Measurements from ENCODE around the gene TNFAIP2. TPM values are rescaled to one million over a fixed set of nuclear protein-coding genes. Genes with fewer than 3 reads are reported as not detected.

Gene TNFAIP2
- polyA plus RNA-seq, 3 donors, result 29.9 to 42.4 (median 34.5) TPM

- DNase-seq, result no peak
These were observed 11.1 kb downstream of the TNFAIP2 start for GRCh38 chr14:103134405-103134804.

- DNase-seq, result no peak
These were observed 11.7 kb downstream of the TNFAIP2 start for GRCh38 chr14:103134919-103135318.

GRCh38 chr14:103135333-103136260, 12.3 kb downstream of the TNFAIP2 start:
- no peak for DNase-seq

DNA sequence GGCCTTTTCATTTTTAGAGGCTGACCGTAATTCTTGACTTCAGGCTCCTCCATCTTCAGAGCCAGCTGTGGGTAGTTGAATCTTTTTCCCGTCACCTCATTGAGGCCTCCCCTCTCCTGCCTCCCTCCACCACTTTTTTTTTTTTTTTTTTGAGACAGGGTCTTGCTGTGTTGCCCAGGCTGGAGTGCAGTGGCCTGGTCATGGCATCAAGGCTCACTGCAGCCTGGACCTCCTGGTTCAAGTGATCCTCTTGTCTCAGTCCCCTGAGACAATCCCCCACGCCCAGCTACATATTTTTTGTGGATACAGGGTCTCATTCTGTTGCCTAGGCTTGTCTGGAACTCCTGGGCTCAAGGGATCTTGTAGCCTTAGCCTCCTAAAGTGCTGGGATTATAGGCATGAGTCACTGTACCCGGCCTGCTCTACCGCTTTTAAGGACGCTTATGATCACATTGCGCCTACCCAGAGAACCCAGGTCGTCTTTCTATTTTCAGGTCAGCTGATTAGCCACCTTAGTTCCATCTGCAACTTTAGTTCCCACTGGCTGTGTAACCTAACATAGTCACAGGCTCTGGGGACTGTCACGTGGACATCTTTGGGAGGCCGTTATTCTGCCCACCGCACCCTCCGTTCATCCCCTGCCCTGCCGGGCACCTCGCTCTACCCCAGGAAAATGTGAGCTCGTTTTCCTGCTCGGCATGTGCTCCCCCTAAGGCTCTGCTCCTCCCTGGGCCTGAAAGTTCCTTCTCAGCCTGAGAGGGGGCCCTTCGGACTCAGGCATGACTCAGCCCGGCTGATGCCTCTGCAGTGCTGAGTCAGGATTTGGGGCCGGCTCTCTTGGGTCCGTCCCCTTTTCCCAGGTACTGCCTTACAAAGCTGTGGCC, 13.4 kb downstream of the TNFAIP2 start:
- no peak for DNase-seq

- DNase-seq, result no peak
These were observed 14.5 kb downstream of the TNFAIP2 start for GRCh38 chr14:103137689-103138300.

DNA sequence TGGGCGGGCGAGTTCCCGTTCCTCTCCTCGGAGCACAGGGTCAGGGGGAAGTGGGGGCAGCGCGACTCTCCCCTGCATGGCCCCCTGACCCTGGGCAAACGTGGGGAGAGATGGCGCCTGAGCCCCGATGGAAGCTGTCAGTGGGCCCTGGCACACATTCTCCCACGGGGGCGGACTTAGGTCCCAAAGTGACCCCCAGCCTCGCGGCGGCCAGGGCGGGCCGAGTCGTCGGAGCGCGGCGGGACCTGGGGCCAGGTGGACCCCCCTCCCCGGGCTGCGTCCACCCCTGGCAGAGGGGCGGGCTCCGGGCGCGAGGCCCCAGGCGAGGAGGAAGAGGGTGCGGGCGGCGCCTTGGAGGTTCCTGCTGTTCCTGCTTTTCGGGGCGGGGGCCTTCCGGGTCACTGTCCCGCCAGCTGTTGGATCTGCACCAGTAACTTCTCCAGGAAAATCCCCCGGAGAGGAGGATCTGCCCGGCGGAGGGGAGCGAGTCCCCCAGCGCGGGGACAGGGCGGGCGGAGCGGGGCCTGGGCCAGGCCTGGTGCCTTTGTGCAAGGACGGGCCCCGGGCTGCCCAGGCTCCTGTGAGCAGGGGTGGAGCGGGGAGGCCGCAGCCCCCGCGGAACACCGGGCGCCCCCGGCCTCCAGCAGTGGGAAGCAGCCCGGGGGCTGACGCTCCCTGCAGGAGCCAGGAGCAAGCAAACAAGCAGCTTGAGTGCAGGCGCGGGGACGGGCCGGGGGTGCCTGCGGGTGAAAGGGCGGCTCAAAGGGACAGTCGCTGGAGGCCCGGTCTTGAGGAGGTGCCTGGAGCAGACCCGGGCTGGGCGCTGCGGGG, 15.3 kb downstream of the TNFAIP2 start:
- no peak for DNase-seq

- no peak for DNase-seq
These were observed 16.1 kb downstream of the TNFAIP2 start for GRCh38 chr14:103139132-103140025.

DNA sequence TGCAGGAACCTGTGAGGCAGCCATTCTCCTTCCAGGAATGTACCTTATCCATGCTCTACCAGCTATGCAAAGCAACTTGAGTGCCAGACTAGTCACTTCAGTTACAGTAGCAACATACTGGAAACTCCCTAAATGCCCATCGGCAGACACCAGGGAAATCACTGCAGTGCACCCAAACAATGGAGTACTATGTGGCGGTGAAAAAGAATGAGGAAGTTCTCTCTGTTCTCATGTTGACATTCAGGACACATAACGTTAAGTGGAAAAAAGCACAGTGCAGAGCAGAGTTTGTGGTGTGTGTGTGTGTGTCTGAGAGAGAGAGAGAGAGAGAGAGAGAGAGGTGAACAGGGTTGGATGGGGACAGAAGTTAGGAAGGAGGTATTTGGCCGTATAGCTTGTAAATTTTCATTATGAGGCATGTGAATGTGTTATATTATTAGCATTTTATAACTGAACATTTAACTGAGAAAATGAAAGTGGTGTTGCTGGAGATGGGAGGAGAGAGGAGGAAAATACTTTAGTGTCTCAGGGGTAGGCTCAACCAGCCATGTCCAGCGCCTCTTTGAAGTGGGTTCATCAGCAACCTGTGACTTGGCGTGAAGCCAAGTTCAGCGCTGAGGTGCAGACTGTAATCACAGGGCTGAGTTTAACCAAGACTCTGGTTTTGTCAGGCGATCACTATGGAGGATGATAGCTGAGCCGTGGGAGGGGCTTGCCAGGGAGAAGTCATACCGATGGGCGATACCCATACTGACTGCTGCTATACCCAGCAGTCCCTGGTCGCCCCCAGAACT, 17.3 kb downstream of the TNFAIP2 start:
- no peak for DNase-seq

DNA sequence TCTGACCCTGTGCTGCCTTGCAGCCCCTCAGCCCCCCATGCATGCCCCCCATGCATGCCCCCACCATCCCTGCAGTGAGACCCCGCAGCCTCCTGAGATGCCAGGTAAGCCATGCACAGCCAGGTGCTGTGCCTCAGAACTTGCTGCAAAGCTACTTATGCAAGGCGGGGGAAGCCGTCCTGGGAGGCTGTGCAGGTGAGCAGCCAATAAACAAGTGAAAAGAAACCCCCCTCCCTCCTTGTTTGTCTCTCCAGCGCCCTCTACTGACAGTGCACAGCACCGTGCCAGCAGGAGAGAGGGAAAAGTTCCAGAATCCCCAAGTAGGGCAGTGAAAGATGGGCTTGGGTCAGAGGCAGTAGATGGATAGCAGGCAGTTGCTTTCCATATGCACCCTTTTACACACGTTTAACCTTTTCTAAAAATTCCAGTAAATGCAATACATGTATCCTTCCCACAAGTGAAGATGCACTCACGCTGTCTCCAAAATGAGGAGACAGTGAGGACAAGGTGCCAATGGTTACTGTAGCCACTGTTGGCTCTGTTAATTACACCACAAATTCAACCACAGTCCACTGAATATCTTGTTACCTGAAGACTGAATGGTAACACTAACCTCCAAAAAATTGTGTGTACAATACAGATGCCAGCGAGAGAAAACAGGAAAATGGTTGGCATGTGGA, 18.0 kb downstream of the TNFAIP2 start:
- no peak for DNase-seq

GRCh38 chr14:103142026-103142425, 18.8 kb downstream of the TNFAIP2 start:
- DNase-seq, result no peak

DNA sequence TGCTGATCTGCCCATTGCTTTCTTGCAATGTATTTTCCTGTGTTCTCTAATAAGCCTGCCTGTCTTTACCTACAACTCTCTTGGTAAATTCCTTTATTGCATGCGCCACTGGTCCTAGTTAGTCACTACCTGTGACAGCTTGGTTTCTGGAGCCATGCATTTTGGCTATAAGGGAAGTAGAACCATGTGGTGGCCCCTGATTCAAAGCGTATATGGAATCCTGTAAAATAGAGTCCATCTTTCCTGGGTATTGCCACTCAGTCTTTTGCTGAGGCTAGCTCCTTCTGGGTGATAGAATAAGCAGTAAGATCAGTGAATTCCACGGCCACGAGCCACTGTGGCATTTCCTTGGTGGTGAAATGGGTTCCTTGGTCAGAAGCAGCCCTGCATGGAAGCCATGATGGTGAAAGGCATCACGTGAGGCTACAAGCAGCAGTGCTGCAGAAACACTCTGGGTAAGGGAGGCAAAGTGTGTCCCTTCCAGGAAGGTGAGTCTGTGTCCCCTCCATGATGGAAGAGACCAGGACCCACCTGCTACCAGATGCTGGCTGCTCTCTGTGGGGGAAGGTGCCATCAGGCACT, 19.6 kb downstream of the TNFAIP2 start:
- DNase-seq, result no peak

GRCh38 chr14:103143506-103143905, 20.2 kb downstream of the TNFAIP2 start:
- no peak for DNase-seq

GRCh38 chr14:103144085-103144484, 20.8 kb downstream of the TNFAIP2 start:
- no peak for DNase-seq

DNA sequence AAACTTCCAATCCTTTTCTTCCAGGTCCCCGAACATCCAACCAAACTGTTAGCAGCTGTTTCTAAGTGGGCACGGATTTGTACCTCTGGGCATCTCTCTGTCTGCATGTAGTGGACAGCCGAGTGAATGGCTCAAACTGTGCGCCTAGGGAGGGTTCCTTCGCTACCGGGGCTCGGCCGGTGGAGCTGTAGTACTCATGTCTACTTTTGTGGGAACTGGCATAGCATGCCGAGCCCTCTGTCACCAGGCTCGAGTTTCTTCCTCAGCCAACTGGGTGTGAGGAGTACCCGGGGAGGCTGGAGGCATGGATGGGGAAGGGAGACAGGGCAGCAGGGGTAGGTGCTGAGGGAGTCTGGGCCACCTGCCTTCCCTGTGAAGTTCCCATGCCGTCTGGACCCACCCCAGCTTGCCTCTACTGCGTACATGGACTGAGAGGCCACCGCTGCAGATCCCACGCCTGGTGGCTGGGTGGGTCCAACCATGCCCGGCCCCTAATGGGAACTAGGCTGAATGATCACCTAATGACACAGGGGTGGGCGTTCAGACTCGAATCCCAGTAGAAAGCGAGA, 23.0 kb downstream of the TNFAIP2 start:
- no peak for DNase-seq

DNA sequence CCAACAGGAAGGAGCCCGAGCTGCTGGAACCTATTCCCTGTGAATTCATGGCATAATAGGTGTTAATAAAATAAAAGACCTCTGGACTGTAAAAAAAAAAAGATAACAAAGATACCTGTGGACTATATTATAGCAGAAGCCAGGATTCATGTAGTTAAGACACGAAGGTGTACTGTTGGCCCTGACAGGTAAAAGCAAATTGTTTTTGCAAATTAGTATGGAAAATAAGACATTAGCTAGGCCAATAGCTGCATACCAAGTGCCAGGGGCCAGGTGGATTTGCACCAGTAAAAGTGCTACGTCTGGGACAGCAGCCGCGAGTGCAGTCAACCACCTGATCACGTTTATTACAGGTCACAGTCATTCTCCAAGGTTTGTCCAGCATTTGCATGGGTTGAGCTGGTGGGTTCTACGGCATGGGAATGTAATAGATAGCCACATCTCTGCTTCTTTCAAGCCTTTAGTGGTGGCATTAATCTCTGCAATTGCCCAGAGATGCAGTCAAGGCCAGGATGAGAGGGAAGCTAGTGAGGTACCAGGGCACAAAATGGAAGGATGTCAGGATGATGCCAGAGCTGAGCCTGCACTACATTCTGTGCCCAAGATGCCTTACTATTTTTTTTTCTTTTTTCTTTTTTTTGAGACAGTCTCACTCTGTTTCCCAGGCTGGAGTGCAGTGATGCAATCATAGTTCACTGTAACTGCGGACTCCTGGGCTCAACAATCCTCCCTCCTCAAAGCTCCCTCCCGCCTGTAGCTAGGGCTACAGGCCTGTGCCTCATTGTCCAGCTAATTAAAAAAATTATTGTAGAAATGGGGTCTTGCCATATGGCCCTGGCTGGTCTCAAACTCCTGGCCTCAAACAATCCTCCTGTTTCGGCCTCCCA, 26.3 kb downstream of the TNFAIP2 start:
- DNase-seq, result no peak

DNA sequence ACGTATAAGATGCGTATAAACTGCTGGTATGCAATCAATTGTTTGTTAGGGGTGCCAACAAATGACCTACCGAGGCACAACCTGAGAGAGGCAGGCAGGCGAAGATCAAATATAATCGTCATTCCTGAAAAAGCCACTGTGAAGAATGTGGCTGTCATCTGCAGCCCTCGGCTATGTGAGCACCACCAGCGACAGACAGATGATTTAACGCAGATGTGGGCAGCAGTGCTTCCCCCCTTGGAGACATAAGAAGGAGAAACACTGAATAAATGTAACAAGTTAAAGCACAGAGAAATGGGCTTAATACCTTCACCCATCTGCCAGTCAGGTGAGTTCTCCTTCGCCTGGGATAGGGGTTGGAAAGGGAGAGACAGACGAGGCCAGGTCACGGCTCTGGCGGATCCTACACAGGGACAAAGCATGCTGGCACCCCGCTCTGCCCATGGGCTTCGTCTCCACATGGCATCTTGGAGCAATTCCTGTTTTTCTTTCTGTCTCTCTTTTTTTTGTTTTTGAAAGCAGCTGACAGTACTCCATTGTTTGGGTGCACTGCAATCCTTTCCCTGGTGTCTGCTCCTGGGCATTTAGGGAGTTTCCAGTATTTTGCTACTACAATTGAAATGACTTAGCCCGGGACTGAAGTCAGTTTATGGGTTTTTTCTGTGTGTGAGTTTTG, 28.1 kb downstream of the TNFAIP2 start:
- no peak for DNase-seq

Measured in renal pelvis (tissue), 4 donors.